ENCODE data around the gene PDCD6IP. TPM values are rescaled to one million over a fixed set of nuclear protein-coding genes. Genes with fewer than 3 reads are reported as not detected.

PDCD6IP gene
- total RNA-seq, 1 experiment from 2014 or later, result 205 TPM

GRCh38 chr3:33915796-33916546, 117.5 kb downstream of the PDCD6IP start:
- DNase-seq (ENCODE audit: low read depth, low spot score), result no peak
- Histone ChIP-seq H3K4me1 (ENCODE audit: control insufficient read depth, insufficient read depth, low read length) (no peaks in the 10 kb centered on the region), H3K36me3 (ENCODE audit: control insufficient read depth, insufficient read depth, low read length) (no peaks in the 10 kb centered on the region), H3K27ac (ENCODE audit: low read length) (no peak overlapping the region), H3K9me3 (ENCODE audit: control insufficient read depth, insufficient read depth, low read depth, low read length) (no peaks in the 10 kb centered on the region), H3K4me3 (ENCODE audit: low read depth in 2 of 2, low read length in 2 of 2) (no peak overlapping the region), H3K27me3 (ENCODE audit: control insufficient read depth, insufficient read depth, low read length) (no peaks in the 10 kb centered on the region)
- in situ Hi-C loops (cut with HindIII; ENCODE audit: low pct_unique_long_range_greater_than_20kb, low sequenced_read_pairs), result no loop called here
- ChIA-PET POLR2A (no interaction called here), CTCF (interaction anchor here (0.5 kb wide), 1 partner anchor 324 kb away, joined by 7 read pairs; no protein-coding TSS in a partner anchor)
- BruUV-seq (replicated peaks), result no TSS peak
- TF ChIP-seq POLR2AphosphoS5 (IDR thresholded peaks at IDR 0.05; ENCODE audit: low read depth, low read length) (no peak), CTCF (IDR thresholded peaks at IDR 0.05) (peak; percentile 49)
- intact Hi-C loops (cut with micrococcal nuclease; ENCODE audit: unreplicated experiment), result no loop called here
- ATAC-seq, result peak; percentile 58; the same call in 1 of the 2 replicates

- DNase-seq (ENCODE audit: low read depth, low spot score) (no peak), ATAC-seq (no peak)
- H3K27ac ChIP-seq (ENCODE audit: low read length), result no peak overlapping the region
- no peaks in the 10 kb centered on the region for H3K9me3 ChIP-seq (ENCODE audit: control insufficient read depth, insufficient read depth, low read depth, low read length)
- TF ChIP-seq POLR2AphosphoS5 (IDR thresholded peaks at IDR 0.05; ENCODE audit: low read depth, low read length) (no peak), CTCF (IDR thresholded peaks at IDR 0.05) (no peak), TCF7L2 (IDR thresholded peaks at IDR 0.05; ENCODE audit: low read depth, low read length) (no peak), SIN3A (IDR thresholded peaks at IDR 0.05; ENCODE audit: borderline replicate concordance, insufficient read depth, low read depth, low read length) (no peak), REST (IDR thresholded peaks at IDR 0.05; ENCODE audit: insufficient read depth in 1 of 2, low read depth in 2 of 2, low read length in 1 of 2) (no peak)
- ChIA-PET CTCF (interaction anchor here (0.6 kb wide), 1 partner anchor 338 kb away, joined by 6 read pairs; no protein-coding TSS in a partner anchor), POLR2A (no interaction called here)
- no TSS peak for BruUV-seq (replicated peaks)
- no peaks in the 10 kb centered on the region for H3K36me3 ChIP-seq (ENCODE audit: control insufficient read depth, insufficient read depth, low read length)
- intact Hi-C loops (cut with micrococcal nuclease; ENCODE audit: unreplicated experiment), result no loop called here
- H3K27me3 ChIP-seq (ENCODE audit: control insufficient read depth, insufficient read depth, low read length), result no peaks in the 10 kb centered on the region
- in situ Hi-C loops (cut with HindIII; ENCODE audit: low pct_unique_long_range_greater_than_20kb, low sequenced_read_pairs), result no loop called here
- no peaks in the 10 kb centered on the region for H3K4me1 ChIP-seq (ENCODE audit: control insufficient read depth, insufficient read depth, low read length)
- no peak overlapping the region for H3K4me3 ChIP-seq (ENCODE audit: low read depth in 2 of 2, low read length in 2 of 2)
These were observed 119.8 kb downstream of the PDCD6IP start for GRCh38 chr3:33918126-33918756.

Other genes starting within 250 kb of the PDCD6IP start
- 40.4 TPM for gene CLASP2, start 80.4 kb upstream of the PDCD6IP start, total RNA-seq (2021; ENCODE audit: unreplicated experiment)